ENCODE results near the gene ZIM2. TPM values are rescaled to one million over a fixed set of nuclear protein-coding genes. Genes with fewer than 3 reads are reported as not detected.
"Not testable (repeated sequence)": the region's sequence is repeated elsewhere in the genome, so short reads cannot be mapped to it uniquely, and the experiment has no call there.

The ZIM2 gene
- total RNA-seq, 1 donor from 2014 or later = not detected

DNA sequence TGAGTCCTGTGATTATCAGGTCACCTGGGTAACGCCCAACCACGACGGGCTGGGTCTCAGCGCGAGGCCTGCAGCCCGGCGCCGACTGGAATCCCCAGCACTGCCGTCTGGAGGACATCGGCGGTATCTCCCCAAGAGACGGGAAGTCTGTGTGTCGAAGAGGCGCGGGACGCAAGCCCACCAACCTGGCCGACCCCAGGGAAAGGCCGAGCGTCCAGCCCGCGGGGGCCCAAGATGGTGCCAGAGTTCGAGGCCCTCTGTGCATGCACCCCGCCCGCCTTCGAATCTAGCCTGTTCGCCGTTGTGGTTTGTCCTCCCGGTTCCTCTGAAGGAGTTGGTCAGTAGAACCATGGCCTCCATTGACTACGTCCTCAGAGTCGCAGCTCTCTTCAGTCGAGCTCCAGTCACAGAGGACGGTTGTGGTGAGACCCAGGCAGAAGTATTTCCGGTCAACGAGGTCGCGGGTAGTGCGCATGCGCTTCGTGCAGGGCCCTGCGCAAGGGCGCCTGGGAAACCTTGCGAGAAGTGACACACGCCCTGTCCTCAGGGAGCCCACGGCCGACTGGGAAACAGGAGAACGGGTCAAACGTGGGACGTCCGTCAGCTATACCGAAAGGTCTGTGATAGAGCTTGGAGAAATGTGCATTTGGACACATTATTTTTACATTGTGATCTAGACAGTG lies 24.1 kb upstream of the ZIM2 start:
- H3K9me3 Mint-ChIP-seq (ENCODE audit: unreplicated experiment) = peaks cover 28% of the 10 kb centered on the region
- H3K27ac ChIP-seq (ENCODE audit: low read depth, low read length) = no peak overlapping the region
- H3K9ac ChIP-seq (ENCODE audit: low read length) = no peak overlapping the region
- no peaks in the 10 kb centered on the region for H3K27me3 Mint-ChIP-seq (ENCODE audit: low read depth, unreplicated experiment)
- no peak overlapping the region for H2AFZ ChIP-seq (ENCODE audit: low read depth, low read length)
- no peak for TF ChIP-seq EZH2 (IDR thresholded peaks at IDR 0.05; ENCODE audit: insufficient read depth, low read length)
- TF ChIP-seq, protein P1, sequence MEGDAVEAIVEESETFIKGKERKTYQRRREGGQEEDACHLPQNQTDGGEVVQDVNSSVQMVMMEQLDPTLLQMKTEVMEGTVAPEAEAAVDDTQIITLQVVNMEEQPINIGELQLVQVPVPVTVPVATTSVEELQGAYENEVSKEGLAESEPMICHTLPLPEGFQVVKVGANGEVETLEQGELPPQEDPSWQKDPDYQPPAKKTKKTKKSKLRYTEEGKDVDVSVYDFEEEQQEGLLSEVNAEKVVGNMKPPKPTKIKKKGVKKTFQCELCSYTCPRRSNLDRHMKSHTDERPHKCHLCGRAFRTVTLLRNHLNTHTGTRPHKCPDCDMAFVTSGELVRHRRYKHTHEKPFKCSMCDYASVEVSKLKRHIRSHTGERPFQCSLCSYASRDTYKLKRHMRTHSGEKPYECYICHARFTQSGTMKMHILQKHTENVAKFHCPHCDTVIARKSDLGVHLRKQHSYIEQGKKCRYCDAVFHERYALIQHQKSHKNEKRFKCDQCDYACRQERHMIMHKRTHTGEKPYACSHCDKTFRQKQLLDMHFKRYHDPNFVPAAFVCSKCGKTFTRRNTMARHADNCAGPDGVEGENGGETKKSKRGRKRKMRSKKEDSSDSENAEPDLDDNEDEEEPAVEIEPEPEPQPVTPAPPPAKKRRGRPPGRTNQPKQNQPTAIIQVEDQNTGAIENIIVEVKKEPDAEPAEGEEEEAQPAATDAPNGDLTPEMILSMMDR (IDR thresholded peaks at IDR 0.05; ENCODE audit: insufficient read depth, low read depth, low read length) = no peak
- no peaks in the 10 kb centered on the region for H3K4me1 ChIP-seq (ENCODE audit: insufficient read depth, low read length)
- H3K27me3 ChIP-seq (ENCODE audit: insufficient read depth, low read length) = no peaks in the 10 kb centered on the region
- no peaks in the 10 kb centered on the region for H3K36me3 ChIP-seq (ENCODE audit: insufficient read depth, low read length)
- FAIRE-seq = no peak
- H3K36me3 Mint-ChIP-seq (ENCODE audit: low read depth, unreplicated experiment) = no peaks in the 10 kb centered on the region
- no peak overlapping the region for H3K4me3 Mint-ChIP-seq (ENCODE audit: unreplicated experiment)
- no peak overlapping the region for H3K4me2 ChIP-seq (ENCODE audit: low read length)
- no peak overlapping the region for H3K4me3 ChIP-seq (ENCODE audit: insufficient read depth, low read depth, low read length)
- H3K4me1 Mint-ChIP-seq (ENCODE audit: low read depth, unreplicated experiment) = no peaks in the 10 kb centered on the region
- no peaks in the 10 kb centered on the region for H3K79me2 ChIP-seq (ENCODE audit: insufficient read depth, low read length)
- DNase-seq (ENCODE audit: low read depth) = no peak
- H3K27ac Mint-ChIP-seq (ENCODE audit: unreplicated experiment) = no peak overlapping the region
- H3K9me3 ChIP-seq (ENCODE audit: insufficient read depth, low read depth, low read length) = peaks cover 5% of the 10 kb centered on the region
- H4K20me1 ChIP-seq (ENCODE audit: insufficient read depth, low read length) = no peaks in the 10 kb centered on the region

DNA sequence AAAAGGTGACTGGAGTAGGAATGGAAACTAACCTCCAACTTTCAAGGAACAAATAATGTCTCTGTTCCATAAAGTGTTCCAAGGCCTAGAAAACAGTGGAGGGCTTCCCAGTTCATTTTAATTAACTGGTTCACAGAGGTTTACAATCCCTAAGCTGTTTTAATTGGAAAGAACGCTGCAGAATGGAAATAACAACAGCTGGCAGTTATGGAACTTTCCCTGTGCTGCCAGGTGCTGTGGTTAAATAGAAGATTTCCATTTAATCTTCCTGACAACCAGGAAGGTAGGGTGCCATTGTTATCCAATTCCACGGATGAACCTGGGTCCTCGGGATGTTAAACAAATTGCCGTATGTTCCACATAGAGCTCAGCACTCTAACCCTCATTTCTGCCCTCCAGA lies 22.2 kb upstream of the ZIM2 start:
- H3K4me3 ChIP-seq (ENCODE audit: insufficient read depth, low read depth, low read length) = no peak overlapping the region
- DNase-seq (ENCODE audit: low read depth) (no peak), FAIRE-seq (no peak)
- H3K4me3 Mint-ChIP-seq (ENCODE audit: unreplicated experiment) = no peak overlapping the region
- H3K36me3 ChIP-seq (ENCODE audit: insufficient read depth, low read length) = no peaks in the 10 kb centered on the region
- no peaks in the 10 kb centered on the region for H3K27me3 ChIP-seq (ENCODE audit: insufficient read depth, low read length)
- no peaks in the 10 kb centered on the region for H3K4me1 ChIP-seq (ENCODE audit: insufficient read depth, low read length)
- H3K4me1 Mint-ChIP-seq (ENCODE audit: low read depth, unreplicated experiment) = no peaks in the 10 kb centered on the region
- no peak overlapping the region for H3K27ac Mint-ChIP-seq (ENCODE audit: unreplicated experiment)
- H3K9me3 Mint-ChIP-seq (ENCODE audit: unreplicated experiment) = peaks cover 22% of the 10 kb centered on the region
- no peak overlapping the region for H2AFZ ChIP-seq (ENCODE audit: low read depth, low read length)
- no peaks in the 10 kb centered on the region for H3K27me3 Mint-ChIP-seq (ENCODE audit: low read depth, unreplicated experiment)
- H4K20me1 ChIP-seq (ENCODE audit: insufficient read depth, low read length) = no peaks in the 10 kb centered on the region
- H3K27ac ChIP-seq (ENCODE audit: low read depth, low read length) = no peak overlapping the region
- no peak overlapping the region for H3K9ac ChIP-seq (ENCODE audit: low read length)
- TF ChIP-seq EZH2 (IDR thresholded peaks at IDR 0.05; ENCODE audit: insufficient read depth, low read length) = no peak
- TF ChIP-seq, protein P1 (IDR thresholded peaks at IDR 0.05; ENCODE audit: insufficient read depth, low read depth, low read length) = no peak
- peaks cover 7% of the 10 kb centered on the region for H3K9me3 ChIP-seq (ENCODE audit: insufficient read depth, low read depth, low read length)
- no peaks in the 10 kb centered on the region for H3K36me3 Mint-ChIP-seq (ENCODE audit: low read depth, unreplicated experiment)
- no peaks in the 10 kb centered on the region for H3K79me2 ChIP-seq (ENCODE audit: insufficient read depth, low read length)
- no peak overlapping the region for H3K4me2 ChIP-seq (ENCODE audit: low read length)

DNA sequence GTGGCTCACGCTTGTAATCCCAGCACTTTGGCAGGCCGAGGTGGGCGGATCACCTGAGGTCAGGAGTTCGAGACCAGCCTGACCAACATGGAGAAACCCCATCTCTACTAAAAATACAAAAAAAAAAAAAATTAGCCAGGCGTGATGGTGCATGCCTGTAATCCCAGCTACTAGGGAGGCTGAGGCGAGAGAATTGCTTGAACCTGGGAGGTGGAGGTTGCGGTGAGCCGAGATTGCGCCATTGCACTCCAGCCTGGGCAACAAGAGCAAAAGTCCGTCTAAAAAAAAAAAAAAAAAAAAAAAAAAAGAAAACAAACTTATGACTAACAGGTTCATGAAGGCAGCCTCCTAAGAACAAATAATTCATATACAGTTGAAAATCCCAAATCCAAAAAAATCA lies 19.9 kb upstream of the ZIM2 start:
- not testable (repeated sequence) for H4K20me1 ChIP-seq (ENCODE audit: insufficient read depth, low read length); H2AFZ ChIP-seq (ENCODE audit: low read depth, low read length); H3K79me2 ChIP-seq (ENCODE audit: insufficient read depth, low read length); H3K4me2 ChIP-seq (ENCODE audit: low read length); H3K4me1 ChIP-seq (ENCODE audit: insufficient read depth, low read length); H3K4me1 Mint-ChIP-seq (ENCODE audit: low read depth, unreplicated experiment); H3K27me3 ChIP-seq (ENCODE audit: insufficient read depth, low read length); DNase-seq (ENCODE audit: low read depth); H3K4me3 ChIP-seq (ENCODE audit: insufficient read depth, low read depth, low read length); H3K36me3 ChIP-seq (ENCODE audit: insufficient read depth, low read length); FAIRE-seq; H3K9me3 ChIP-seq (ENCODE audit: insufficient read depth, low read depth, low read length); H3K27ac ChIP-seq (ENCODE audit: low read depth, low read length); H3K27ac Mint-ChIP-seq (ENCODE audit: unreplicated experiment); H3K9ac ChIP-seq (ENCODE audit: low read length); H3K27me3 Mint-ChIP-seq (ENCODE audit: low read depth, unreplicated experiment); H3K36me3 Mint-ChIP-seq (ENCODE audit: low read depth, unreplicated experiment); H3K4me3 Mint-ChIP-seq (ENCODE audit: unreplicated experiment)
- H3K9me3 Mint-ChIP-seq (ENCODE audit: unreplicated experiment) = peaks cover 23% of the 10 kb centered on the region

Measured in astrocyte (in vitro differentiated cells and primary cell).